Peyer's patch (tissue), 4 donors: ENCODE measurements around the gene CBX8.

ENCODE experiments used
- POLR2A ChIP-seq, 2 donors: fragments of 450-650 bp; IDR thresholded peaks; one replicate each; pipeline ENCODE4 v1.5.1; 2017; ENCODE audit warnings: antibody characterized with exemption in 2 of 2, mild to moderate bottlenecking in 2 of 2, moderate library complexity in 2 of 2
- TF ChIP-seq, protein P1 (sequence below), 6 experiments: fragments of 450-650 bp in 4 of 6; fragments of 200-600 bp in 2 of 6; sonication (generic) in 1 of 6; IDR thresholded peaks; one replicate each; pipeline ENCODE4 v1.5.1; 2017 to 2019; ENCODE audit warnings: antibody characterized with exemption in 6 of 6, mild to moderate bottlenecking in 3 of 6, moderate library complexity in 1 of 6

DNA sequence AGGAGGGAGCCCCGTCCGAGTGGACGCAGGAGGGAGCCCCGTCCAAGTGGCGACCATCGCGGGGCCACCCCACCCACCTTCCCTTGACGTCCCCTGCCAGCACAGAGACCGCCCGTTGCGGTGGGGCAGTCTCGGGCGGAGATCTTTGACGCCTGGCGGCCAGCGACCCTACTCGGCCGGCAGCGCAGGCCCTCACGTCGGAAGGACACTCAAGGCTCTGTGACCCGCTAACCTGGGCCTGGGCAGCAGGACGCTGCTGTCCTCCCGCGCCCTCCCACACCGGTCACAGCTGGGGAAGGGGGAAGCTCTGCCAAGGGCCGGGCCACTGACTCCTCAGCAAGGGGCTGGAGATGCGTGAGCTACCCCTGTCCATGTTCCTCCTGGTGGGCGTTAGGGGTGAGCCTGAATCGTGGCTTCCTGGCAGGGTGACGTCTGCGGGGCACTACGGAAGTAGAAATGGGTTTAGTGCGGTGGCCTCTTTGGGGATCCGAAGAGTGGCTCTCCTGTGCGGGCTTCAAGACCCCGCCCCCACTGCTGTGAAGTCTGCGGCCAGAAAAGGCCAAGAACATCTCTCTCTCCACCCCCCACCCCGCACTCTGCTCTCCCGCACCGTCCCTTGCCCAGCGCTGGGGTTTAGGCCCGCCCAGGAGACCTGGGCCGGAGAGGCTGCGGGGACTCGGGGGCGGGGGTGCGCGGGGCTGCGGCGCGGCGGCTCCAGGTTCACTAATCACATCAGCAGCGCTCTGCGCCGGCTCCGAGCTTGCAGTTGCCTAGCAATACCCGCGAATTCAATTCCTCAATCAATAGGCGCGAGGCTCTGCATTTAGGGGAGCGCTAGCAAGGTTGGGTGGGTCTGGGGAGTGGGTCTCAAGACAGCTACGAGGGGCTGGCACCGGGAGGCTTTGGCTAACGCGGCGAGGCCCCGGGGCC lies 5.8 kb downstream of the CBX8 start:
- TF ChIP-seq, protein P1, sequence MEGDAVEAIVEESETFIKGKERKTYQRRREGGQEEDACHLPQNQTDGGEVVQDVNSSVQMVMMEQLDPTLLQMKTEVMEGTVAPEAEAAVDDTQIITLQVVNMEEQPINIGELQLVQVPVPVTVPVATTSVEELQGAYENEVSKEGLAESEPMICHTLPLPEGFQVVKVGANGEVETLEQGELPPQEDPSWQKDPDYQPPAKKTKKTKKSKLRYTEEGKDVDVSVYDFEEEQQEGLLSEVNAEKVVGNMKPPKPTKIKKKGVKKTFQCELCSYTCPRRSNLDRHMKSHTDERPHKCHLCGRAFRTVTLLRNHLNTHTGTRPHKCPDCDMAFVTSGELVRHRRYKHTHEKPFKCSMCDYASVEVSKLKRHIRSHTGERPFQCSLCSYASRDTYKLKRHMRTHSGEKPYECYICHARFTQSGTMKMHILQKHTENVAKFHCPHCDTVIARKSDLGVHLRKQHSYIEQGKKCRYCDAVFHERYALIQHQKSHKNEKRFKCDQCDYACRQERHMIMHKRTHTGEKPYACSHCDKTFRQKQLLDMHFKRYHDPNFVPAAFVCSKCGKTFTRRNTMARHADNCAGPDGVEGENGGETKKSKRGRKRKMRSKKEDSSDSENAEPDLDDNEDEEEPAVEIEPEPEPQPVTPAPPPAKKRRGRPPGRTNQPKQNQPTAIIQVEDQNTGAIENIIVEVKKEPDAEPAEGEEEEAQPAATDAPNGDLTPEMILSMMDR (IDR thresholded peaks at IDR 0.05): no peak
- TF ChIP-seq POLR2A (IDR thresholded peaks at IDR 0.05): no peak
